PC-3 (cell line): ENCODE data around the gene RCN1. TPM values are rescaled to one million over a fixed set of nuclear protein-coding genes. Genes with fewer than 3 reads are reported as not detected.

Experiments
- ATAC-seq: fragments of 200-7000 bp; cut with Tn5 transposase; 2 replicates; pipeline ENCODE4 v1.9.1; 2020; ENCODE audit warnings: mild to moderate bottlenecking, moderate library complexity
- BruUV-seq: library from RNA; stranded (reverse); fragments of 400-500 nt; replicated peaks from 2 replicates; lab custom pipeline; 2021; lab: Mats Ljungman, UMichigan
- CTCF ChIA-PET: fragments of 300-600 bp; sonication (Branson Sonifier 250); formaldehyde crosslinking; loops from one replicate; lab custom pipeline; 2022; ENCODE audit warnings: antibody characterized with exemption; lab: Charles Lee
- POLR2A ChIA-PET: fragments of 300-600 bp; sonication (Branson Sonifier 250); formaldehyde crosslinking; loops from one replicate; lab custom pipeline; 2022; ENCODE audit warnings: antibody characterized with exemption; ENCODE audit not compliant: unreplicated experiment; lab: Charles Lee
- DNase-seq: peaks from one replicate; pipeline ENCODE4 v3.0.0-alpha.2; 2015
- H2AFZ ChIP-seq: fragments of 300-600 bp; sonication (generic); 2 replicates; pipeline ENCODE4 v1.6.0; 2016; ENCODE audit warnings: antibody characterized with exemption, low read length
- H3F3A ChIP-seq: fragments of 300-600 bp; sonication (generic); one replicate; pipeline ENCODE4 v1.6.0; 2017; ENCODE audit warnings: antibody characterized with exemption, low read length, control low read depth, mild to moderate bottlenecking; ENCODE audit not compliant: unreplicated experiment
- H3K27ac ChIP-seq: fragments of 300-600 bp; sonication (generic); 2 replicates; pipeline ENCODE4 v1.5.1; 2016; ENCODE audit warnings: mild to moderate bottlenecking, low read length
- H3K27me3 ChIP-seq: fragments of 300-600 bp; sonication (generic); 2 replicates; pipeline ENCODE4 v1.6.1; 2016; ENCODE audit warnings: low read length, mixed read lengths
- H3K36me3 ChIP-seq: fragments of 300-600 bp; sonication (generic); 2 replicates; pipeline ENCODE4 v1.6.1; 2016; ENCODE audit warnings: low read depth, mixed run types, low read length, mixed read lengths
- H3K4me1 ChIP-seq: fragments of 300-600 bp; sonication (generic); 2 replicates; pipeline ENCODE4 v1.5.1; 2016; ENCODE audit warnings: low read length; ENCODE audit not compliant: insufficient read depth
- H3K4me2 ChIP-seq: fragments of 300-600 bp; sonication (generic); 2 replicates; pipeline ENCODE4 v1.6.0; 2016; ENCODE audit warnings: low read length
- H3K4me3 ChIP-seq: fragments of 300-600 bp; sonication (generic); 2 replicates; pipeline ENCODE4 v1.5.1; 2016; ENCODE audit warnings: mild to moderate bottlenecking, low read length, mixed read lengths
- H3K79me2 ChIP-seq: fragments of 300-600 bp; sonication (generic); 2 replicates; pipeline ENCODE4 v1.6.1; 2017; ENCODE audit warnings: low read length, mixed read lengths
- H3K9ac ChIP-seq: fragments of 300-600 bp; sonication (generic); 2 replicates; pipeline ENCODE4 v1.6.0; 2016; ENCODE audit warnings: mild to moderate bottlenecking, low read length
- H3K9me2 ChIP-seq: fragments of 300-600 bp; sonication (generic); replicated peaks from 2 replicates; pipeline ENCODE4 v1.6.1; 2016; ENCODE audit warnings: mixed run types, low read length, mixed read lengths
- H3K9me3 ChIP-seq: fragments of 300-600 bp; sonication (generic); 2 replicates; pipeline ENCODE4 v1.6.1; 2016; ENCODE audit warnings: low read length, mixed read lengths
- H4K20me1 ChIP-seq: fragments of 300-600 bp; sonication (generic); 2 replicates; pipeline ENCODE4 v1.6.1; 2016; ENCODE audit warnings: low read length, mixed read lengths
- EZH2 ChIP-seq: fragments of 300-600 bp; sonication (generic); IDR thresholded peaks from one replicate; pipeline ENCODE4 v1.6.1; 2017; ENCODE audit warnings: antibody characterized with exemption, mild to moderate bottlenecking, low read length; ENCODE audit not compliant: unreplicated experiment
- EZH2phosphoT487 ChIP-seq: fragments of 300-600 bp; sonication (generic); IDR thresholded peaks from 2 replicates; pipeline ENCODE4 v1.6.1; 2018; ENCODE audit warnings: mild to moderate bottlenecking, antibody characterized with exemption, low read length, borderline replicate concordance
- intact Hi-C: fragments of 100-400 bp; cut with micrococcal nuclease; formaldehyde crosslinking; loops from 2 replicates; pipeline ENCODE4 v1.9.0; 2023
- total RNA-seq: library from RNA; depleted of rRNA; stranded (reverse); fragments of >200 nt; gene quantifications from 2 replicates; pipeline ENCODE4 v1.2.3, GENCODE V29; 2014
- TF ChIP-seq, protein P1 (sequence below): fragments of 300-600 bp; sonication (generic); conservative IDR thresholded peaks from 2 replicates; pipeline ENCODE4 v1.5.1; 2017; ENCODE audit warnings: antibody characterized with exemption, low read depth, mild to moderate bottlenecking, low read length

Gene RCN1
- total RNA-seq, 1 experiment from 2014 or later = 110 TPM

DNA sequence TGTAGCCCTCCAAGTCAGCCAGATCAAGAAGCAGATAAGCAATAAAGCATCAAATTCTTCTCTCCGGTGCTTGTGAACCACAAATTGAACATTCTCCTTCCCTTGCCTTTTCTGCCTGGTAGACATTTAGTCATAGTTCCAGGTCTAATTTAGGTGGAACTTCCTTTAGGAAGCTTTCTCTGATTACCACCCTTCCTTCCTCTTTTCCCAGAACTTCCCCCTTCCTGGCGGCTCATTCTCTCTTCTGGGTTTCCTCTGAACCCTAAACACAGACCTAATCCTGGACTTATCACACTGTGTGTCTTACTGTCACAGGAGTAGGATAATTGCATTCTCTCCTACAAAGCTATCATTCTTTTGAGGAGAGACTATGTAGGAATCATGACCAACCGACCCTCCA lies 61.9 kb downstream of the RCN1 start:
- no peaks in the 10 kb centered on the region for H3K27me3 ChIP-seq
- no peak overlapping the region for H2AFZ ChIP-seq
- no peak overlapping the region for H3K27ac ChIP-seq
- no peak overlapping the region for H3K4me3 ChIP-seq
- no TSS peak for BruUV-seq
- no peaks in the 10 kb centered on the region for H3K9me3 ChIP-seq
- no peak for TF ChIP-seq EZH2
- TF ChIP-seq, protein P1, sequence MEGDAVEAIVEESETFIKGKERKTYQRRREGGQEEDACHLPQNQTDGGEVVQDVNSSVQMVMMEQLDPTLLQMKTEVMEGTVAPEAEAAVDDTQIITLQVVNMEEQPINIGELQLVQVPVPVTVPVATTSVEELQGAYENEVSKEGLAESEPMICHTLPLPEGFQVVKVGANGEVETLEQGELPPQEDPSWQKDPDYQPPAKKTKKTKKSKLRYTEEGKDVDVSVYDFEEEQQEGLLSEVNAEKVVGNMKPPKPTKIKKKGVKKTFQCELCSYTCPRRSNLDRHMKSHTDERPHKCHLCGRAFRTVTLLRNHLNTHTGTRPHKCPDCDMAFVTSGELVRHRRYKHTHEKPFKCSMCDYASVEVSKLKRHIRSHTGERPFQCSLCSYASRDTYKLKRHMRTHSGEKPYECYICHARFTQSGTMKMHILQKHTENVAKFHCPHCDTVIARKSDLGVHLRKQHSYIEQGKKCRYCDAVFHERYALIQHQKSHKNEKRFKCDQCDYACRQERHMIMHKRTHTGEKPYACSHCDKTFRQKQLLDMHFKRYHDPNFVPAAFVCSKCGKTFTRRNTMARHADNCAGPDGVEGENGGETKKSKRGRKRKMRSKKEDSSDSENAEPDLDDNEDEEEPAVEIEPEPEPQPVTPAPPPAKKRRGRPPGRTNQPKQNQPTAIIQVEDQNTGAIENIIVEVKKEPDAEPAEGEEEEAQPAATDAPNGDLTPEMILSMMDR = no peak
- no peak for TF ChIP-seq EZH2phosphoT487
- H3K9me2 ChIP-seq = no peaks in the 10 kb centered on the region
- no peak overlapping the region for H3K4me2 ChIP-seq
- DNase-seq (no peak), ATAC-seq (no peak)
- H3K9ac ChIP-seq = no peak overlapping the region
- H4K20me1 ChIP-seq = no peaks in the 10 kb centered on the region
- POLR2A ChIA-PET = no interaction called here
- no peaks in the 10 kb centered on the region for H3K79me2 ChIP-seq
- no peaks in the 10 kb centered on the region for H3F3A ChIP-seq
- CTCF ChIA-PET = no interaction called here
- H3K36me3 ChIP-seq = no peaks in the 10 kb centered on the region
- intact Hi-C loops = no loop called here
- no peaks in the 10 kb centered on the region for H3K4me1 ChIP-seq

DNA sequence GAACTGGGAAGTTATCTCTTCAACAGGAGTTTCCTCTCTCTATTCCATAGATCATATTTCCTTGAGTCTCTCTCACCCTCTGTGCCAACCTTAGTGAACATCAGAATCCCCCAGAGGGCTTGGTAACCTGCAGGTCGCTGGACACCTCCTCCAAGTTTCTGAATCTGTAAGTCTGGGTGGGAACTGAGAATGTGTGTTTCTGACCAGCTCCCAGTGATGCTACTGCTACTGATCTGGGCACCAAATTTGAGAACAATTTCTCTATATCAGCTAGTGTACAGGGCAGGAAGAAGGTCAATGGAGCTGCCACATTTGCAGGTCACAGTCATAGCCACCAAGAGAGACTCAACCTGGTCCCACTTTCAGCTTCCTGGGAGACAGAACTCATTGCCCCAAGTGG lies 62.9 kb downstream of the RCN1 start:
- H3F3A ChIP-seq = no peaks in the 10 kb centered on the region
- POLR2A ChIA-PET = no interaction called here
- no peaks in the 10 kb centered on the region for H3K9me3 ChIP-seq
- H3K4me2 ChIP-seq = no peak overlapping the region
- H3K36me3 ChIP-seq = no peaks in the 10 kb centered on the region
- H3K27me3 ChIP-seq = peaks cover 4% of the 10 kb centered on the region; the same call in 1 of the 2 replicates
- BruUV-seq = no TSS peak
- no peaks in the 10 kb centered on the region for H3K4me1 ChIP-seq
- ATAC-seq (no peak), DNase-seq (no peak)
- no peak overlapping the region for H3K27ac ChIP-seq
- no peak overlapping the region for H3K9ac ChIP-seq
- H3K79me2 ChIP-seq = no peaks in the 10 kb centered on the region
- no peak overlapping the region for H2AFZ ChIP-seq
- no peak overlapping the region for H3K4me3 ChIP-seq
- no peaks in the 10 kb centered on the region for H3K9me2 ChIP-seq
- no peaks in the 10 kb centered on the region for H4K20me1 ChIP-seq
- intact Hi-C loops = no loop called here
- TF ChIP-seq EZH2 = no peak
- CTCF ChIA-PET = no interaction called here

DNA sequence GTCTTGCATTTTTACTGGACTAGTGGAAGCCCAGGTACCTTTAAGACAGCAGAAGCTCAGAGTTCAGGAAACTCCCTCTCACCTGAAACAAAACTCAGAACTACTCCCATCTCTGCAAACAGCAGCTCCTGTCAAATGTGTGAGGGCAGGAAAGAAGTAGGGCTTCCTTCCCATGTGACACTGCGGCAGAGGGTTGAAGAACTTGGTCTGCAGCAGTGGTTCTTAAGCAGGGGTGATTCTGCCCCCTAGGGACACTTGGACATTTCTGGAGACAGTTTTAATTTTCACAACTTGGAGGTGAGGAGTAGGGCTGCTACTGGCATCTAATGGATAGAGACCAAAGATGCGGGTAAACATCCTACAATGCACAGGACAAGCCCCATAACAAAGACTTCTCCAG lies 63.4 kb downstream of the RCN1 start:
- TF ChIP-seq EZH2phosphoT487 (no peak), EZH2 (no peak)
- TF ChIP-seq, protein P1 = peak; percentile 53; the same call in 1 of the 2 replicates
- no peak overlapping the region for H3K4me3 ChIP-seq
- no peaks in the 10 kb centered on the region for H3K79me2 ChIP-seq
- no peak overlapping the region for H3K27ac ChIP-seq
- ATAC-seq (peak; percentile 66), DNase-seq (peak; percentile 51)
- H3K9me2 ChIP-seq = no peaks in the 10 kb centered on the region
- intact Hi-C loops = no loop called here
- H2AFZ ChIP-seq = no peak overlapping the region
- H3F3A ChIP-seq = no peaks in the 10 kb centered on the region
- H3K36me3 ChIP-seq = no peaks in the 10 kb centered on the region
- CTCF ChIA-PET = no interaction called here
- no TSS peak for BruUV-seq
- H3K27me3 ChIP-seq = peaks cover 9% of the 10 kb centered on the region; the same call in 1 of the 2 replicates
- no peaks in the 10 kb centered on the region for H3K4me1 ChIP-seq
- H3K9me3 ChIP-seq = no peaks in the 10 kb centered on the region
- H3K4me2 ChIP-seq = no peak overlapping the region
- H3K9ac ChIP-seq = no peak overlapping the region
- POLR2A ChIA-PET = no interaction called here
- no peaks in the 10 kb centered on the region for H4K20me1 ChIP-seq
